ENCODE results near the gene ELP5. TPM values are rescaled to one million over a fixed set of nuclear protein-coding genes. Genes with fewer than 3 reads are reported as not detected.

ELP5 gene
- total RNA-seq, 1 donor from 2014 or later = 37.6 TPM

DNA sequence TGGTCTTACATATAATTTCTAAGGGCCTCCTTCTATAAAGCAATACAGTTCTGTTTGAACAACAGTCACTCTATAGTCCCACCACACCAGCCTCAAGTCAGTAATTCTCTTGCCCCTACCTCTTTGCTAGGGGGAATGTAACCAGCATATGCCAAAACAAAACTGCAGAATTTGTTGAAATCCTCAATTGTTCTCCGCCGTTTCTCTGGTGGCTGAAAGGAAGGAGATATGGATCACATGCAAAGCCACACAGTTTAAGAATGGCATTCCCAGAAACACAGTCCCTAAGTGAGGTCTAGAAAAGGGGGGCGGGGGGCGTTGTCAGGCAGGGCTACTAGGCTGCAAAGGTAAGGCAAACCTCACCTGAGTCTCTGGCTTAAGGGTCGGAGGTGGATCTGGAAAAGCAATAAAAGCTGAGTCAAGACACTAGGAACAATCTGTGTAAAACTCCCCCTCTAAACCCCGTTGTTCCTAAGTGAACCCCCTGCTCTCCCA, 14.7 kb upstream of the ELP5 start:
- Mint-ChIP-seq H3K27ac (ENCODE audit: unreplicated experiment) (peak overlapping the region; percentile 68), H3K4me3 (ENCODE audit: unreplicated experiment) (peak overlapping the region; percentile 99), H3K9me3 (ENCODE audit: unreplicated experiment) (no peaks in the 10 kb centered on the region), H3K4me1 (ENCODE audit: unreplicated experiment) (peaks cover 63% of the 10 kb centered on the region), H3K27me3 (ENCODE audit: unreplicated experiment) (no peaks in the 10 kb centered on the region), H3K36me3 (ENCODE audit: unreplicated experiment) (peaks cover 40% of the 10 kb centered on the region)
- TF ChIP-seq, protein P1, sequence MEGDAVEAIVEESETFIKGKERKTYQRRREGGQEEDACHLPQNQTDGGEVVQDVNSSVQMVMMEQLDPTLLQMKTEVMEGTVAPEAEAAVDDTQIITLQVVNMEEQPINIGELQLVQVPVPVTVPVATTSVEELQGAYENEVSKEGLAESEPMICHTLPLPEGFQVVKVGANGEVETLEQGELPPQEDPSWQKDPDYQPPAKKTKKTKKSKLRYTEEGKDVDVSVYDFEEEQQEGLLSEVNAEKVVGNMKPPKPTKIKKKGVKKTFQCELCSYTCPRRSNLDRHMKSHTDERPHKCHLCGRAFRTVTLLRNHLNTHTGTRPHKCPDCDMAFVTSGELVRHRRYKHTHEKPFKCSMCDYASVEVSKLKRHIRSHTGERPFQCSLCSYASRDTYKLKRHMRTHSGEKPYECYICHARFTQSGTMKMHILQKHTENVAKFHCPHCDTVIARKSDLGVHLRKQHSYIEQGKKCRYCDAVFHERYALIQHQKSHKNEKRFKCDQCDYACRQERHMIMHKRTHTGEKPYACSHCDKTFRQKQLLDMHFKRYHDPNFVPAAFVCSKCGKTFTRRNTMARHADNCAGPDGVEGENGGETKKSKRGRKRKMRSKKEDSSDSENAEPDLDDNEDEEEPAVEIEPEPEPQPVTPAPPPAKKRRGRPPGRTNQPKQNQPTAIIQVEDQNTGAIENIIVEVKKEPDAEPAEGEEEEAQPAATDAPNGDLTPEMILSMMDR (IDR thresholded peaks at IDR 0.05) = no peak
- DNase-seq (ENCODE audit: extremely low spot score, unreplicated experiment) = no peak

DNA sequence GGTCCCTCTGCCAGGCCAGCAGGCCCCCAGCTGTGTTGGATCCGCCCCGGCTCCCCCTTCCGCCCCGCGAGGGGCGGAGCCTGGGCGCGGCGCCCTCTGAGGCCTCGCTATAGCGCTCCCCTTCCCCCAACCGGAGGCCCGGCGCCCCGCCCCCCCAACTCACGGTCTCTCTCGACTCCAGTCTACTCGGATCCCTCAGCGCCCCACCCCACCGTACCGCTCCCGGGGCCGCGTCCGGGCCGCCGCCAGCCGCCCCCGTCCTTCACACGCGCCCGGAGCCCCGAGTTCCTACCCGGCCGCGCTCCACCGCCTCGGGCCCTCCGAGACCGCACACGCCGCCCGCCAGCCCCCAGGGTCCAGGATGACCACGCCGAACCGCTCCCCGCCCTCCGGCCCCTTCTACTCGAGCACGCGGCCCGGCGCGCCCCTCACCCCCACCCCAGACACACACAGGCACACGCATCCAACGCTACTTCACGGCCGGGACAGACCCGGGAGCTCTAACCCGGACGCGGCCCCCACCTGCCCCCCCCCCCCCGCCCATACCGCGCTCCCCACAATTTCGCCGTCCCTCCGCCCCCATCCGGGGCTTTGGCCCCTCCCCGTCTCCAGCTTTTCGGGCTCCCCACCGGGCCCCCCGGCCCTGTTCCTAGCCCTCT, 14.1 kb upstream of the ELP5 start:
- H3K9me3 Mint-ChIP-seq (ENCODE audit: unreplicated experiment) = no peaks in the 10 kb centered on the region
- peak; percentile 90 for DNase-seq (ENCODE audit: extremely low spot score, unreplicated experiment)
- peak overlapping the region; percentile 68 for H3K27ac Mint-ChIP-seq (ENCODE audit: unreplicated experiment)
- H3K4me3 Mint-ChIP-seq (ENCODE audit: unreplicated experiment) = peak overlapping the region; percentile 99
- peaks cover 40% of the 10 kb centered on the region for H3K36me3 Mint-ChIP-seq (ENCODE audit: unreplicated experiment)
- H3K4me1 Mint-ChIP-seq (ENCODE audit: unreplicated experiment) = peaks cover 59% of the 10 kb centered on the region
- TF ChIP-seq, protein P1 (IDR thresholded peaks at IDR 0.05) = no peak
- H3K27me3 Mint-ChIP-seq (ENCODE audit: unreplicated experiment) = no peaks in the 10 kb centered on the region

DNA sequence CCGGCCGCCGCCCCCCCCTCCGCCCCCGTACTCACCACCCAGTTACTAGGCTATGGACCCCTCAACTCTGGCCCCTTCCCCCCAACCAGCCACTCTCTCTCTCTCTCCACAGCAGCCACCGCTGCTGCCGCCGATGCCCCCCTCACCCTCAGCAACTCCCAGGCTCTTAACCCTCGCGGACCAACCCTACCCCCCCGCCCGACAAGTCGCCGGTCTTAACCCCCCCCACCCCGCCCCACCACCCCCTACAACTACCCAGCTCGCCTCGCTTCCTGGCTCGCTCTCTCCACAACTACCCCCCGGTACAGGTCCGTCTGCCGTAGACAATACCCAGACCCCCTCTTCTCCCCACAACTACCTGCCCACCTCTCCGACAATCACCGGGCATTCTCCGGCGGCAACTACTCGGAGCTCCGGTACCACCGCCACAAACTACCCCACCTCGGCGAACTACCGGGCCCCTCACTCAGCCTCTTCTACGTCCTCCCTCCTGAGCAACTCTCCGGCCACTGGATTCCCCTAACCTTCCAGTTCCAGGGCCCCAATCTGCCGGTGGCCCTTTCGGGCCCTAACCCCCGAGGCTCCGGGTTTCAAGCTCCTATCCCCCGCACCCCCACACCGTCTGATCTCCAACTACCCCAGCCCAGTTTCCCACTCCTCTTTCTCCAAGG, 13.5 kb upstream of the ELP5 start:
- TF ChIP-seq, protein P1 (IDR thresholded peaks at IDR 0.05) = no peak
- no peaks in the 10 kb centered on the region for H3K27me3 Mint-ChIP-seq (ENCODE audit: unreplicated experiment)
- H3K27ac Mint-ChIP-seq (ENCODE audit: unreplicated experiment) = peak overlapping the region; percentile 93
- H3K4me3 Mint-ChIP-seq (ENCODE audit: unreplicated experiment) = peak overlapping the region; percentile 99
- H3K4me1 Mint-ChIP-seq (ENCODE audit: unreplicated experiment) = peaks cover 59% of the 10 kb centered on the region
- H3K36me3 Mint-ChIP-seq (ENCODE audit: unreplicated experiment) = peaks cover 42% of the 10 kb centered on the region
- no peaks in the 10 kb centered on the region for H3K9me3 Mint-ChIP-seq (ENCODE audit: unreplicated experiment)
- DNase-seq (ENCODE audit: extremely low spot score, unreplicated experiment) = no peak

DNA sequence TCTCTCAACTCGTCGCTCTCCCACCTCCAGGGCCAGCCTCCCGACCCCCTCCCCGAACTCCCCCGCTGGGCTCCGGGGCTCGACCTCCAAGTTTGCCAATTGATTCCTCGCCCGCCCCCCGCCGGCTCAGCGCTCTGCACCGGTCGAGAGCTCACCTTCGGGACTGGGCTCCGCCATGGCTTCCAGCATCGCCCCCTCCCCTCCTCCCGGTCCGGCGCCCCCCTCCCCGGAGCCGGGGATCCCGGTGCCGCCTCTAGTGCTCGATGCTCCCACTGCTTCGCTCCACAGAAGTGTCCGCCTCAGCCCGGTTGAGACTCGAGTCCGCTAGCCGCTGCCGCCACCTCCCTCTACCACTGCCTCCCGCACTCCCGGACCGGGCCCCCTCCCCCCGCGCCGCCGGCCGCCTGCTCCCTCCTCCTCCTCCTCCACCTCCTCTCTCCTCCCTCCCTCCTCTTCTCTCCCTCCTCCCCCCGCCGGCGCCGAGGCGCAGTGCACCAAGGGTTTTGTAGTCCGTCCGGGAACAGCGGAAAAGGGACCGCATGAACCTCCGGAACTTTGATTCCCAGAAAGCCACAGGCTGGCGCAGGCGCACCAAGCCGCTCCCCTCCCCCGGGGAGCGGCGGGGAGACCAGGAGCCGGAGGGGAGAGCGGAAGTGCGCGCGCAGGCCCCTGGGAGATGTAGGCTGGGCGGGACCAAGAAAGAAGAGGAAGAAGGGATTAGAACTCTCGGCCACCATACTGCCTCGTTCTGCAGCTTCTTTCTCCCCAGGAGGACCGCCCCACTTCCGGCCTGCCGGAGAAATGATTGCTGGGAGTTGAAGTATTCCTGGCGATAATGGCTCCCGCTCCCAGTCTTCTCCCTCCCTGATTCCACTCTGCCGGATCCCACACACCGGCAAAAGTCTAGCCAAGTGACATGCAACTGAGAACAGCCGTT, 12.7 kb upstream of the ELP5 start, which contains the start of gene PHF23:
Gene PHF23, minus strand, starts transcription at position 367 of the 937 bp plus-strand sequence. Its CDS starts 178 bp downstream, at position 189.
- peaks cover 59% of the 10 kb centered on the region for H3K4me1 Mint-ChIP-seq (ENCODE audit: unreplicated experiment)
- DNase-seq (ENCODE audit: extremely low spot score, unreplicated experiment) = peak; percentile 100
- H3K27me3 Mint-ChIP-seq (ENCODE audit: unreplicated experiment) = no peaks in the 10 kb centered on the region
- peak within 1 kb of the TSS; percentile 99 for H3K4me3 Mint-ChIP-seq (ENCODE audit: unreplicated experiment)
- H3K27ac Mint-ChIP-seq (ENCODE audit: unreplicated experiment) = peak within 1 kb of the TSS; percentile 93
- TF ChIP-seq, protein P1 (IDR thresholded peaks at IDR 0.05) = no peak
- peaks cover 43% of the 10 kb centered on the region for H3K36me3 Mint-ChIP-seq (ENCODE audit: unreplicated experiment)
- H3K9me3 Mint-ChIP-seq (ENCODE audit: unreplicated experiment) = no peaks in the 10 kb centered on the region
